BJ (cell line): ENCODE measurements around the gene SERPINA4. TPM values are rescaled to one million over a fixed set of nuclear protein-coding genes. Genes with fewer than 3 reads are reported as not detected.

Source experiments
- CTCF ChIA-PET: fragments of 350-600 bp; formaldehyde crosslinking; extraction: SDS; loops from one replicate; lab custom pipeline; 2021; ENCODE audit warnings: antibody characterized with exemption, inconsistent platforms; lab: Yijun Ruan, JAX
- POLR2A ChIA-PET: fragments of 300-600 bp; sonication (Branson Sonifier 250); formaldehyde crosslinking; extraction: SDS; loops from one replicate; lab custom pipeline; 2021; ENCODE audit warnings: antibody characterized with exemption; lab: Charles Lee
- DNase-seq: peaks from one replicate; pipeline ENCODE4 v3.0.0-alpha.2; 2011; ENCODE audit warnings: low read depth
- H3K27me3 ChIP-seq: 2 replicates; pipeline ENCODE4 v1.6.0; 2011; ENCODE audit warnings: low read length; ENCODE audit not compliant: control insufficient read depth, insufficient read depth
- H3K36me3 ChIP-seq: 2 replicates; pipeline ENCODE4 v1.5.1; 2011; ENCODE audit warnings: low read length; ENCODE audit not compliant: control insufficient read depth, insufficient read depth
- H3K4me3 ChIP-seq: 2 replicates; pipeline ENCODE4 v1.5.1; 2011; ENCODE audit warnings: low read depth, mild to moderate bottlenecking, control low read depth, low read length
- CTCF ChIP-seq: IDR thresholded peaks from 2 replicates; pipeline ENCODE4 v1.5.1; 2011; ENCODE audit warnings: low read depth, mild to moderate bottlenecking, control low read depth, inconsistent platforms, low read length, moderate library complexity; ENCODE audit not compliant: insufficient read depth
- polyA plus RNA-seq: library from polyadenylated mRNA; depleted of rRNA; stranded (reverse); fragments of >200 nt; gene quantifications from 2 replicates; pipeline ENCODE4 v1.2.3, GENCODE V29; 2011

SERPINA4 gene
- polyA plus RNA-seq, 1 experiment = not detected

GRCh38 chr14:94542111-94542810, 19.0 kb upstream of the SERPINA4 start:
- no peak for DNase-seq
- Histone ChIP-seq H3K4me3 (no peak overlapping the region), H3K36me3 (no peaks in the 10 kb centered on the region), H3K27me3 (no peaks in the 10 kb centered on the region)
- CTCF ChIA-PET = interaction anchor here (0.8 to 2.7 kb wide), 3 partner anchors 10 to 56 kb away, joined by 3 to 8 read pairs (median 3); no protein-coding TSS in a partner anchor
- POLR2A ChIA-PET = no interaction called here
- no peak for TF ChIP-seq CTCF

- TF ChIP-seq CTCF = no peak
- Histone ChIP-seq H3K4me3 (no peak overlapping the region), H3K27me3 (no peaks in the 10 kb centered on the region), H3K36me3 (no peaks in the 10 kb centered on the region)
- no peak for DNase-seq
- ChIA-PET CTCF (interaction anchor here (0.8 kb wide), 1 partner anchor 51 kb away, joined by 3 read pairs; no protein-coding TSS in a partner anchor), POLR2A (no interaction called here)
Measured at GRCh38 chr14:94542811-94543440, 18.3 kb upstream of the SERPINA4 start.

GRCh38 chr14:94543449-94544124, 17.7 kb upstream of the SERPINA4 start:
- no peaks in the 10 kb centered on the region for H3K36me3 ChIP-seq
- no peak for DNase-seq
- no peak overlapping the region for H3K4me3 ChIP-seq
- ChIA-PET POLR2A (no interaction called here), CTCF (no interaction called here)
- no peaks in the 10 kb centered on the region for H3K27me3 ChIP-seq
- TF ChIP-seq CTCF = no peak

GRCh38 chr14:94544726-94545125, 16.5 kb upstream of the SERPINA4 start:
- DNase-seq = no peak
- no peak for TF ChIP-seq CTCF
- Histone ChIP-seq H3K4me3 (no peak overlapping the region), H3K27me3 (no peaks in the 10 kb centered on the region), H3K36me3 (no peaks in the 10 kb centered on the region)
- POLR2A ChIA-PET = no interaction called here
- CTCF ChIA-PET = no interaction called here
